RWPE2 (cell line): ENCODE data around the gene C1QTNF6.

Source experiments
- ATAC-seq: fragments of 200-7000 bp; cut with Tn5 transposase; 3 replicates; pipeline ENCODE4 v1.9.1; 2021; ENCODE audit warnings: low read depth
- DNase-seq: peaks from one replicate; pipeline ENCODE4 v3.0.0-alpha.2; 2020; ENCODE audit warnings: low spot score
- H3K27ac ChIP-seq: fragments of 450-650 bp; 2 replicates; pipeline ENCODE4 v1.5.1; 2017; ENCODE audit warnings: mild to moderate bottlenecking; ENCODE audit not compliant: poor library complexity, severe bottlenecking
- H3K27me3 ChIP-seq: fragments of 250-450 bp; sonication (Bioruptor Pico); 2 replicates; pipeline ENCODE4 v1.5.1; 2021; ENCODE audit warnings: mild to moderate bottlenecking, moderate library complexity; ENCODE audit not compliant: insufficient read depth, poor library complexity, severe bottlenecking
- H3K36me3 ChIP-seq: fragments of 250-450 bp; sonication (Bioruptor Pico); 2 replicates; pipeline ENCODE4 v1.5.1; 2020; ENCODE audit warnings: low read depth, mild to moderate bottlenecking, moderate library complexity
- H3K4me1 ChIP-seq: fragments of 250-450 bp; sonication (Bioruptor Pico); 2 replicates; pipeline ENCODE4 v1.5.1; 2021; ENCODE audit warnings: mild to moderate bottlenecking, moderate library complexity; ENCODE audit not compliant: insufficient read depth, poor library complexity, severe bottlenecking
- H3K4me3 ChIP-seq: fragments of 250-450 bp; sonication (Bioruptor Pico); 2 replicates; pipeline ENCODE4 v1.5.1; 2021; ENCODE audit warnings: mild to moderate bottlenecking, moderate library complexity; ENCODE audit not compliant: severe bottlenecking
- H3K9me3 ChIP-seq: fragments of 250-450 bp; sonication (Bioruptor Pico); 2 replicates; pipeline ENCODE4 v1.5.1; 2021; ENCODE audit warnings: mild to moderate bottlenecking, moderate library complexity; ENCODE audit not compliant: severe bottlenecking
- TF ChIP-seq, protein P1 (sequence below): fragments of 450-650 bp; IDR thresholded peaks from one replicate; pipeline ENCODE4 v1.5.1; 2017; ENCODE audit warnings: mild to moderate bottlenecking, moderate library complexity; ENCODE audit not compliant: poor library complexity, severe bottlenecking

C1QTNF6 gene

DNA sequence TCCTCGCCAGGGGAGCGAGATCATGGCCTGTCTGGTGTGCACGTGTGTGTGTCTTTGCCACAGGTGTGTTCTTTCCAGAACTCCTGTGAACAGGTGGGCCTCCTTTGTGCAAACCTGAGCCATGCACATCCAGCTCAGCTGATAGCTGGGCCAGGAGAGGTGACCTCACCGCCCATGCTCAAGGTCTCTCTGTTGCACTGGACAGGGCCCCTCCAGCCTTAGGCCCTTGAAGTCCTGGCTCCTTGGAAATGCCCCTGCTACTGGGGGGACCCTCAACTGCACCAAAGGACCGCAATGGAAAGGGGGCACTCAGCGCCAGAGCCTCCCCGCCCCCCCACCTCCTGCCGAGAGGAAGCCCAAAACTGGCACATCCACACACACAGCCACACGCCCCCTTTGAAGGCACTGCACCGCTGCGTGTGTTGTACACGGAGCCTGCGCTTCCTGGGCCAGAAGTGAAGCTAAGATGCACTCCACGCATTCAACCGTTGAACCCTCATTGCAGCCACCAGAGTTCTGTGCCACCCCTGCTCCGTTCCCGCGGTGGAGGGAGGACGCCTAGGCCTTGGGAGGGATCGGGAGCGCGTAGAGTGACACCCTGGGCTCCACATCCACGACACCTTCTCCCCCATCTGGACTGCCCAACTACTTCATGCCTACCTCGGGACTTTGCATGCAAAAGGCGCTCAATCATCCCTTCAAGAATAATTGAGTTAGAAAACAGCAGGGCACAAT lies 21.9 kb downstream of the C1QTNF6 start:
- no peak overlapping the region for H3K4me3 ChIP-seq
- H3K27ac ChIP-seq: no peak overlapping the region
- DNase-seq (no peak), ATAC-seq (no peak)
- no peaks in the 10 kb centered on the region for H3K4me1 ChIP-seq
- no peaks in the 10 kb centered on the region for H3K36me3 ChIP-seq
- no peaks in the 10 kb centered on the region for H3K9me3 ChIP-seq
- TF ChIP-seq, protein P1, sequence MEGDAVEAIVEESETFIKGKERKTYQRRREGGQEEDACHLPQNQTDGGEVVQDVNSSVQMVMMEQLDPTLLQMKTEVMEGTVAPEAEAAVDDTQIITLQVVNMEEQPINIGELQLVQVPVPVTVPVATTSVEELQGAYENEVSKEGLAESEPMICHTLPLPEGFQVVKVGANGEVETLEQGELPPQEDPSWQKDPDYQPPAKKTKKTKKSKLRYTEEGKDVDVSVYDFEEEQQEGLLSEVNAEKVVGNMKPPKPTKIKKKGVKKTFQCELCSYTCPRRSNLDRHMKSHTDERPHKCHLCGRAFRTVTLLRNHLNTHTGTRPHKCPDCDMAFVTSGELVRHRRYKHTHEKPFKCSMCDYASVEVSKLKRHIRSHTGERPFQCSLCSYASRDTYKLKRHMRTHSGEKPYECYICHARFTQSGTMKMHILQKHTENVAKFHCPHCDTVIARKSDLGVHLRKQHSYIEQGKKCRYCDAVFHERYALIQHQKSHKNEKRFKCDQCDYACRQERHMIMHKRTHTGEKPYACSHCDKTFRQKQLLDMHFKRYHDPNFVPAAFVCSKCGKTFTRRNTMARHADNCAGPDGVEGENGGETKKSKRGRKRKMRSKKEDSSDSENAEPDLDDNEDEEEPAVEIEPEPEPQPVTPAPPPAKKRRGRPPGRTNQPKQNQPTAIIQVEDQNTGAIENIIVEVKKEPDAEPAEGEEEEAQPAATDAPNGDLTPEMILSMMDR: no peak
- H3K27me3 ChIP-seq: no peaks in the 10 kb centered on the region

DNA sequence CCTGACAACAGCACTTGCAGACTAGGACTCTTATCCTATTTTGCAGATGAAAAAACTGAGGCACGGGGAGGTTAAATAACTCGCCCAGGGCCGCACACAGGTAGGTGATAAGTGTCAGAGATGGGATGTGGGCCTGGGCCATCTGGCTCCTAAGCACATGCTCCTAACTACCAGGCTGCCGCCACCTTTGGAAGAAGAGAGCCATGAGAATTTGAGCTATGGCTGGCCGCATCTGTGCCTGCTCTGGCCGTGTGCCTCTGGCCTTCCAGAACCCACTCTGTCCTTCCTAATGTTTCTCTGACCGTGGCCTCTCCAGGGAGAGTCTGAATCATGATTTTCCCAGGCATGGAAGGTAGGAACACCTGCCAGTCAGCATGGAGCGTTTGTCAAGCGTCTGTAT lies 23.0 kb downstream of the C1QTNF6 start:
- ATAC-seq: no peak

DNA sequence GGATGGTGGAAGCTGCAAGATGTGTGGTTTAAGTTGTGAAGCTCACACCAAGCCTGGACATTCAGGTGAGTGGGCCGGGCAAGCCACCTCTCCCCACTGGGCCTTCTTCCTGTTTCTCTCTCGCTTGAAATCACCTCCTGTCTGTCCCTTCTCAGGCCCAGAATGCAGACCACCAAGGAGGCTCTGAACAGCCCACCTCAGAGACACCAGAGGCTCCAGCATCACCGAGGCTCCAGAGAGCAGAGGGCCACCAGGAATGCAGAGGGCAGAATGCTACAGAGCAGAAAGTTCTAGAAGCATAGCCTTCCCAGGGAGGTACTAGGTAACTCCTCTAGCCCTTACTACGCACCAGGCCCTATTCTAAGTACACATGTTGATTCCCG lies 23.6 kb downstream of the C1QTNF6 start:
- DNase-seq: no peak
- H3K4me3 ChIP-seq: no peak overlapping the region
- no peaks in the 10 kb centered on the region for H3K27me3 ChIP-seq
- H3K27ac ChIP-seq: no peak overlapping the region
- no peak for ATAC-seq
- H3K4me1 ChIP-seq: no peaks in the 10 kb centered on the region
- no peaks in the 10 kb centered on the region for H3K36me3 ChIP-seq
- no peaks in the 10 kb centered on the region for H3K9me3 ChIP-seq
- TF ChIP-seq, protein P1: no peak

More for the DNA sequence above, 23.0 kb downstream of the C1QTNF6 start:
- Histone ChIP-seq H3K36me3 (no peaks in the 10 kb centered on the region), H3K27me3 (no peaks in the 10 kb centered on the region), H3K9me3 (no peaks in the 10 kb centered on the region), H3K27ac (no peak overlapping the region), H3K4me1 (no peaks in the 10 kb centered on the region), H3K4me3 (no peak overlapping the region)
- TF ChIP-seq, protein P1: no peak
- no peak for DNase-seq

DNA sequence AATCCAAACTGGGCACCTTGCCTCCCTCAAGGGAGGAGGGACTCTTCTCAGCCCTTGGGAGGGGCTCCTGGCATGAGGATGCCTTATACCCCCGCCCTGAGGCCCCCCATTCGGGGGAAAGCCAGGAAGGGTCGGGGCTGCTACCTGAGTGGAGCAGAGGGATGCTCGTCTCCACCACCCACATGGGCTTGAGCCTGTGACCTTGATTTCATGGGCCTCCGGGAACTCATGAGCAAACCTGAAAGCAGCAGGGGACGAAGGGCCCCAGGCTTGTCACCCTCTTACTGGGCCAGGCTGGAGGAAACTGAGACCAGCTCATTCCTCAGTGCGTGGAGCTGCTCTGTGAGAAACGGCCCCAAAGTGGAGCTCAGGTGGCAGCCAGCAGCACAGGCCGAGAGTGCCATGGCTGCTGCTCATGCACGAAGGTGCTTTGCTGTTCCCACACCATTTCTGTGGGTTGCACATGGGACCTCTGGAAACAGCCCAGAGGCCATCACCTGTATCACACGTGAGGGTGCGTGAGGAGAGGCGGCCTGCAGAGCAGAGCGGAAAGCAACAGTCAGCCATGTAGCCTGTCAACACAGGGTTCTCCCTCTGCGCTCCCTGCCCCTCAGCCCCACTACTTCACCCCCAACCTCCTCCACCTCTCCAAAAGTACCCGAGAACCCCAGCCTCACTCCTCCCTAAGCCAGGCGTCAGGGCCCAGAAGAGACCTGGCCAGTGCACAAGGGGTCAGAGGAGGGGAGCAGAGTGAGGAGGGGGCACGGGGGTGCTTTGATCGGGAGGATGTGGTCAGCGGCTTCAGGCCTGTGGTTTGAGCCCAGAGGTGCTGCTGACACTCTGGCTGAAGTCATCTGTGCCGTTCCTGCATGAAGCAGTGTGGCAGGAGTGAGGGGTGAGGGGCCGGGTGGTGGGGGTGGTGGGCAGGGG lies 24.2 kb downstream of the C1QTNF6 start:
- no peak for DNase-seq
- H3K36me3 ChIP-seq: no peaks in the 10 kb centered on the region
- no peak for ATAC-seq
- H3K4me3 ChIP-seq: no peak overlapping the region
- H3K27ac ChIP-seq: no peak overlapping the region
- no peaks in the 10 kb centered on the region for H3K9me3 ChIP-seq
- TF ChIP-seq, protein P1: no peak
- no peaks in the 10 kb centered on the region for H3K27me3 ChIP-seq
- no peaks in the 10 kb centered on the region for H3K4me1 ChIP-seq
